HCT116 (cell line): ENCODE measurements around the gene PRDX1. TPM values are rescaled to one million over a fixed set of nuclear protein-coding genes. Genes with fewer than 3 reads are reported as not detected.

Experiments used
- ATAC-seq: fragments of 200-7000 bp; cut with Tn5 transposase; 2 replicates; pipeline ENCODE4 v1.9.1; 2020; ENCODE audit warnings: mild to moderate bottlenecking, moderate library complexity
- BruUV-seq: library from RNA; stranded (reverse); fragments of 400-500 nt; replicated peaks from 2 replicates; lab custom pipeline; 2021; lab: Mats Ljungman, UMichigan
- CTCF ChIA-PET: fragments of 300-600 bp; sonication (Branson Sonifier 250); formaldehyde crosslinking; loops from one replicate; lab custom pipeline; 2021; ENCODE audit warnings: antibody characterized with exemption; lab: Charles Lee
- POLR2A ChIA-PET: fragments of 300-600, 350-600 bp; sonication (Branson Sonifier 250); formaldehyde crosslinking; loops from one replicate; lab custom pipeline; 2021; ENCODE audit warnings: antibody characterized with exemption; lab: Charles Lee
- RAD21 ChIA-PET, 2 experiments: fragments of 300-600 bp; sonication (Branson Sonifier 250); formaldehyde crosslinking; loops; one replicate each; lab custom pipeline; 2023; ENCODE audit warnings: low total read pairs in 2 of 2; ENCODE audit not compliant: uncharacterized antibody in 2 of 2, unreplicated experiment in 2 of 2, low non-redundant PET in 1 of 2; lab: Charles Lee
- DNase-seq: peaks from one replicate; pipeline ENCODE4 v3.0.0-alpha.2; 2010; ENCODE audit warnings: low read depth, low spot score
- H2AFZ ChIP-seq: fragments of 200-600 bp; shearing (Covaris generic), sonication (generic); 2 replicates; pipeline ENCODE4 v1.6.1; 2017; ENCODE audit warnings: low read depth, mixed run types, mixed read lengths, antibody characterized with exemption, low read length; ENCODE audit not compliant: poor library complexity, severe bottlenecking
- H3K27ac ChIP-seq: 2 replicates; pipeline ENCODE4 v1.5.1; 2012; ENCODE audit warnings: low read depth, low read length
- H3K27me3 ChIP-seq: fragments of 200-600 bp; sonication (generic); 2 replicates; pipeline ENCODE4 v1.6.1; 2016; ENCODE audit warnings: mixed run types, low read length, mixed read lengths; ENCODE audit not compliant: insufficient read depth
- H3K36me3 ChIP-seq, 2 experiments: fragments of 200-500 bp in 1 of 2; fragments of 200-600 bp in 1 of 2; sonication (Bioruptor generic) in 1 of 2; sonication (generic) in 1 of 2; 2 replicates each; pipeline versions ENCODE4 v1.5.1 to v1.6.1; 2014 to 2016; ENCODE audit warnings: low read length in 2 of 2, inconsistent platforms in 1 of 2, mixed read lengths in 1 of 2, mixed run types in 1 of 2; ENCODE audit not compliant: insufficient read depth in 2 of 2, control insufficient read depth in 1 of 2
- H3K4me1 ChIP-seq, 2 experiments: fragments of 200-600 bp in 1 of 2; sonication (generic) in 1 of 2; 2 replicates each; pipeline versions ENCODE4 v1.5.1 to v1.6.1; 2012 to 2017; ENCODE audit warnings: low read length in 2 of 2, inconsistent platforms in 1 of 2, mild to moderate bottlenecking in 1 of 2, mixed read lengths in 1 of 2, mixed run types in 1 of 2, moderate library complexity in 1 of 2; ENCODE audit not compliant: insufficient read depth in 2 of 2, control insufficient read depth in 1 of 2
- H3K4me2 ChIP-seq: fragments of 200-600 bp; sonication (generic); 2 replicates; pipeline ENCODE4 v1.6.1; 2017; ENCODE audit warnings: mixed run types, low read length, mixed read lengths
- H3K4me3 ChIP-seq, 2 experiments: fragments of 200-600 bp in 1 of 2; sonication (generic) in 1 of 2; replicated peaks in 1 of 2; 2 replicates each; pipeline ENCODE4 v1.5.1; 2011 to 2016; ENCODE audit warnings: low read length in 2 of 2, control low read depth in 1 of 2, low read depth in 1 of 2, mild to moderate bottlenecking in 1 of 2, mixed read lengths in 1 of 2, mixed run types in 1 of 2
- H3K79me2 ChIP-seq: fragments of 200-600 bp; sonication (generic); 2 replicates; pipeline ENCODE4 v1.6.1; 2017; ENCODE audit warnings: mild to moderate bottlenecking, mixed run types, low read length, moderate library complexity, mixed read lengths; ENCODE audit not compliant: insufficient read depth
- H3K9ac ChIP-seq: fragments of 200-600 bp; sonication (generic); 2 replicates; pipeline ENCODE4 v1.6.1; 2016; ENCODE audit warnings: low read length, mixed read lengths
- H3K9me2 ChIP-seq: fragments of 200-600 bp; sonication (generic), shearing (Covaris generic); 2 replicates; pipeline ENCODE4 v1.6.1; 2017; ENCODE audit warnings: mixed run types, mild to moderate bottlenecking, moderate library complexity; ENCODE audit not compliant: insufficient read depth
- H3K9me3 ChIP-seq, 2 experiments: fragments of 200-500 bp in 1 of 2; fragments of 200-600 bp in 1 of 2; sonication (Bioruptor generic) in 1 of 2; sonication (generic) in 1 of 2; 2 replicates each; pipeline ENCODE4 v1.6.1; 2014 to 2017; ENCODE audit warnings: low read length in 2 of 2, mixed read lengths in 2 of 2, inconsistent platforms in 1 of 2, low read depth in 1 of 2, mild to moderate bottlenecking in 1 of 2, mixed run types in 1 of 2, moderate library complexity in 1 of 2; ENCODE audit not compliant: control insufficient read depth in 1 of 2, insufficient read depth in 1 of 2
- H4K20me1 ChIP-seq: fragments of 200-600 bp; sonication (generic), shearing (Covaris generic); 2 replicates; pipeline ENCODE4 v1.6.1; 2017; ENCODE audit warnings: mixed run types, mild to moderate bottlenecking, moderate library complexity; ENCODE audit not compliant: insufficient read depth
- ATF3 ChIP-seq: IDR thresholded peaks from 2 replicates; pipeline ENCODE4 v1.6.1; 2012
- CBX3 ChIP-seq: IDR thresholded peaks from 2 replicates; pipeline ENCODE4 v1.6.1; 2012; ENCODE audit warnings: low read depth
- CEBPB ChIP-seq: IDR thresholded peaks from 2 replicates; pipeline ENCODE4 v1.6.1; 2012; ENCODE audit warnings: low read depth
- EGR1 ChIP-seq: IDR thresholded peaks from 2 replicates; pipeline ENCODE4 v1.6.1; 2012; ENCODE audit warnings: low read depth
- EZH2 ChIP-seq: fragments of 200-600 bp; sonication (generic); IDR thresholded peaks from 2 replicates; pipeline ENCODE4 v1.6.1; 2017; ENCODE audit warnings: antibody characterized with exemption, mixed run types
- EZH2phosphoT487 ChIP-seq: fragments of 200-600 bp; IDR thresholded peaks from 2 replicates; pipeline ENCODE4 v1.6.1; 2018; ENCODE audit warnings: antibody characterized with exemption, borderline replicate concordance
- JUND ChIP-seq: IDR thresholded peaks from 2 replicates; pipeline ENCODE4 v1.6.1; 2012
- POLR2A ChIP-seq: IDR thresholded peaks from 2 replicates; pipeline ENCODE4 v1.7.0; 2011; ENCODE audit warnings: borderline replicate concordance; ENCODE audit not compliant: insufficient read depth, insufficient read length; ENCODE audit errors: extremely low read depth
- POLR2AphosphoS5 ChIP-seq: IDR thresholded peaks from 2 replicates; pipeline ENCODE4 v1.6.1; 2011; ENCODE audit warnings: mild to moderate bottlenecking, low read depth, low read length, moderate library complexity
- RAD21 ChIP-seq: IDR thresholded peaks from 2 replicates; pipeline ENCODE4 v1.6.1; 2012; ENCODE audit warnings: low read depth, mild to moderate bottlenecking
- SIN3A ChIP-seq: IDR thresholded peaks from 2 replicates; pipeline ENCODE4 v1.6.1; 2012; ENCODE audit warnings: low read depth
- SP1 ChIP-seq: IDR thresholded peaks from 2 replicates; pipeline ENCODE4 v1.6.1; 2012; ENCODE audit warnings: low read depth
- SRF ChIP-seq: IDR thresholded peaks from 2 replicates; pipeline ENCODE4 v1.6.1; 2012; ENCODE audit warnings: low read depth
- TCF7L2 ChIP-seq: IDR thresholded peaks from 2 replicates; pipeline ENCODE4 v1.7.0; 2011; ENCODE audit warnings: borderline replicate concordance, inconsistent platforms; ENCODE audit not compliant: insufficient read depth, insufficient read length; ENCODE audit errors: extremely low read depth
- YY1 ChIP-seq: IDR thresholded peaks from 2 replicates; pipeline ENCODE4 v1.6.1; 2011; ENCODE audit warnings: low read length, low read depth, moderate library complexity, mild to moderate bottlenecking; ENCODE audit not compliant: insufficient replicate concordance; ENCODE audit errors: extremely low read depth
- ZFX ChIP-seq: fragments of 450-650 bp; IDR thresholded peaks from 2 replicates; pipeline ENCODE4 v1.6.1; 2017
- ZNF274 ChIP-seq: fragments of 200-500 bp; sonication (Bioruptor generic); IDR thresholded peaks from 2 replicates; pipeline ENCODE4 v1.6.1; 2014; ENCODE audit warnings: mild to moderate bottlenecking, low read depth, low read length, inconsistent platforms
- intact Hi-C: fragments of 100-400 bp; cut with micrococcal nuclease; formaldehyde crosslinking; loops from 2 replicates; pipeline ENCODE4 v1.10.0; 2022
- total RNA-seq: library from RNA; stranded (reverse); gene quantifications from one replicate; pipeline ENCODE4 v1.2.1, GENCODE V29; 2021; ENCODE audit not compliant: unreplicated experiment
- TF ChIP-seq, protein P1 (sequence below): IDR thresholded peaks from 2 replicates; pipeline ENCODE4 v1.6.1; 2012; ENCODE audit warnings: low read depth
- TF ChIP-seq, protein P2 (sequence below): IDR thresholded peaks from 2 replicates; pipeline ENCODE4 v1.6.1; 2011; ENCODE audit warnings: mild to moderate bottlenecking, low read length, moderate library complexity; ENCODE audit not compliant: insufficient replicate concordance; ENCODE audit errors: extremely low read depth

The PRDX1 gene
- total RNA-seq, 1 experiment from 2014 or later = 1,171 TPM

GRCh38 chr1:45567911-45568310, 46.2 kb upstream of the PRDX1 start (continued):
- TF ChIP-seq TCF7L2 = no peak

DNA sequence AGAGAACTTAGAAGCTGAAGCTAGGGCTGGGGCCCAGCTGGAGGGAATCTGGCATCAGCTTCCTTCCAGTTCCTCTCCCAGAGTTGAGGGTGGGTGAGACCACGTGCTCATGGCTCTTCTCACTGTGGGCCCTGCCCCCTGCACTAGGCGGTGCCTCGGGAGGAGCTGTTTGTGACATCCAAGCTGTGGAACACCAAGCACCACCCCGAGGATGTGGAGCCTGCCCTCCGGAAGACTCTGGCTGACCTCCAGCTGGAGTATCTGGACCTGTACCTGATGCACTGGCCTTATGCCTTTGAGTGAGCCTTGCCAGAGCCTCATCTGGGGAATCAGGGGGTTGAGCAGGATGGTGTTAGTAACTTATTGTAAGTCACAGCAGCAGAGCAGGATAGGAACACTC, 45.0 kb upstream of the PRDX1 start:
- TF ChIP-seq TCF7L2 (no peak), EZH2 (no peak), POLR2A (no peak), ATF3 (no peak), YY1 (no peak), CBX3 (no peak), POLR2AphosphoS5 (no peak), ZNF274 (no peak), SP1 (no peak), EZH2phosphoT487 (no peak), RAD21 (no peak), EGR1 (no peak), SRF (no peak), SIN3A (no peak), JUND (no peak), CEBPB (no peak), ZFX (no peak)
- TF ChIP-seq, protein P1, sequence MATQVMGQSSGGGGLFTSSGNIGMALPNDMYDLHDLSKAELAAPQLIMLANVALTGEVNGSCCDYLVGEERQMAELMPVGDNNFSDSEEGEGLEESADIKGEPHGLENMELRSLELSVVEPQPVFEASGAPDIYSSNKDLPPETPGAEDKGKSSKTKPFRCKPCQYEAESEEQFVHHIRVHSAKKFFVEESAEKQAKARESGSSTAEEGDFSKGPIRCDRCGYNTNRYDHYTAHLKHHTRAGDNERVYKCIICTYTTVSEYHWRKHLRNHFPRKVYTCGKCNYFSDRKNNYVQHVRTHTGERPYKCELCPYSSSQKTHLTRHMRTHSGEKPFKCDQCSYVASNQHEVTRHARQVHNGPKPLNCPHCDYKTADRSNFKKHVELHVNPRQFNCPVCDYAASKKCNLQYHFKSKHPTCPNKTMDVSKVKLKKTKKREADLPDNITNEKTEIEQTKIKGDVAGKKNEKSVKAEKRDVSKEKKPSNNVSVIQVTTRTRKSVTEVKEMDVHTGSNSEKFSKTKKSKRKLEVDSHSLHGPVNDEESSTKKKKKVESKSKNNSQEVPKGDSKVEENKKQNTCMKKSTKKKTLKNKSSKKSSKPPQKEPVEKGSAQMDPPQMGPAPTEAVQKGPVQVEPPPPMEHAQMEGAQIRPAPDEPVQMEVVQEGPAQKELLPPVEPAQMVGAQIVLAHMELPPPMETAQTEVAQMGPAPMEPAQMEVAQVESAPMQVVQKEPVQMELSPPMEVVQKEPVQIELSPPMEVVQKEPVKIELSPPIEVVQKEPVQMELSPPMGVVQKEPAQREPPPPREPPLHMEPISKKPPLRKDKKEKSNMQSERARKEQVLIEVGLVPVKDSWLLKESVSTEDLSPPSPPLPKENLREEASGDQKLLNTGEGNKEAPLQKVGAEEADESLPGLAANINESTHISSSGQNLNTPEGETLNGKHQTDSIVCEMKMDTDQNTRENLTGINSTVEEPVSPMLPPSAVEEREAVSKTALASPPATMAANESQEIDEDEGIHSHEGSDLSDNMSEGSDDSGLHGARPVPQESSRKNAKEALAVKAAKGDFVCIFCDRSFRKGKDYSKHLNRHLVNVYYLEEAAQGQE = no peak
- TF ChIP-seq, protein P2, sequence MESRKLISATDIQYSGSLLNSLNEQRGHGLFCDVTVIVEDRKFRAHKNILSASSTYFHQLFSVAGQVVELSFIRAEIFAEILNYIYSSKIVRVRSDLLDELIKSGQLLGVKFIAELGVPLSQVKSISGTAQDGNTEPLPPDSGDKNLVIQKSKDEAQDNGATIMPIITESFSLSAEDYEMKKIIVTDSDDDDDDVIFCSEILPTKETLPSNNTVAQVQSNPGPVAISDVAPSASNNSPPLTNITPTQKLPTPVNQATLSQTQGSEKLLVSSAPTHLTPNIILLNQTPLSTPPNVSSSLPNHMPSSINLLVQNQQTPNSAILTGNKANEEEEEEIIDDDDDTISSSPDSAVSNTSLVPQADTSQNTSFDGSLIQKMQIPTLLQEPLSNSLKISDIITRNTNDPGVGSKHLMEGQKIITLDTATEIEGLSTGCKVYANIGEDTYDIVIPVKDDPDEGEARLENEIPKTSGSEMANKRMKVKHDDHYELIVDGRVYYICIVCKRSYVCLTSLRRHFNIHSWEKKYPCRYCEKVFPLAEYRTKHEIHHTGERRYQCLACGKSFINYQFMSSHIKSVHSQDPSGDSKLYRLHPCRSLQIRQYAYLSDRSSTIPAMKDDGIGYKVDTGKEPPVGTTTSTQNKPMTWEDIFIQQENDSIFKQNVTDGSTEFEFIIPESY = no peak
- ChIA-PET CTCF (interaction anchor here (0.6 kb wide), 1 partner anchor 54 kb away, joined by 3 read pairs; no protein-coding TSS in a partner anchor), RAD21 (no interaction called here), POLR2A (interaction anchor here (0.7 to 1.4 kb wide), 2 partner anchors 17 to 46 kb away, joined by 3 read pairs; no protein-coding TSS in a partner anchor)
- Histone ChIP-seq H3K9me2 (no peaks in the 10 kb centered on the region), H3K36me3 (peaks cover 24 to 37% of the 10 kb centered on the region in 2 experiments), H2AFZ (no peak overlapping the region), H3K9me3 (no peaks in the 10 kb centered on the region), H3K27ac (no peak overlapping the region), H3K4me3 (no peak overlapping the region), H4K20me1 (no peaks in the 10 kb centered on the region), H3K4me1 (no peaks in the 10 kb centered on the region), H3K27me3 (no peaks in the 10 kb centered on the region), H3K4me2 (no peak overlapping the region), H3K9ac (no peak overlapping the region), H3K79me2 (peaks cover 15% of the 10 kb centered on the region)
- ATAC-seq (no peak), DNase-seq (no peak)
- BruUV-seq = no TSS peak
- intact Hi-C loops = no loop called here
